Lower lobe of right lung (tissue), 2 donors: ENCODE data around the gene SFR1. TPM values are rescaled to one million over a fixed set of nuclear protein-coding genes. Genes with fewer than 3 reads are reported as not detected.

Source experiments
- ATAC-seq, 2 donors: fragments of 200-7000 bp; cut with Tn5 transposase; one replicate each; pipeline ENCODE4 v1.9.1; 2020 to 2022; ENCODE audit warnings: mild to moderate bottlenecking in 2 of 2, moderate library complexity in 2 of 2
- DNase-seq: peaks from one replicate; pipeline ENCODE4 v3.0.0-alpha.2; 2020
- H3K27ac ChIP-seq: fragments of 200-600 bp; one replicate; pipeline ENCODE4 v1.8.0; 2022
- H3K27me3 ChIP-seq: fragments of 200-600 bp; one replicate; pipeline ENCODE4 v1.8.0; 2022; ENCODE audit warnings: low read depth
- H3K36me3 ChIP-seq: fragments of 200-600 bp; one replicate; pipeline ENCODE4 v1.8.0; 2022; ENCODE audit warnings: mild to moderate bottlenecking
- H3K4me1 ChIP-seq: fragments of 200-600 bp; one replicate; pipeline ENCODE4 v1.8.0; 2022
- H3K4me3 ChIP-seq: fragments of 200-600 bp; one replicate; pipeline ENCODE4 v1.8.0; 2022; ENCODE audit warnings: mild to moderate bottlenecking
- H3K9me3 ChIP-seq: fragments of 200-600 bp; one replicate; pipeline ENCODE4 v1.8.0; 2022
- intact Hi-C: fragments of 100-400 bp; cut with DNase I; formaldehyde crosslinking; loops from one replicate; pipeline ENCODE4 v1.11.0; 2022
- total RNA-seq: library from RNA; stranded (reverse); fragmentation: NEBNext Ultra II Directional; extraction: Animal tissue kit (Norgen Biotek cat#: 25700); gene quantifications from one replicate; pipeline ENCODE4 v1.2.1, GENCODE V29; 2021
- TF ChIP-seq, protein P1 (sequence below): fragments of 200-600 bp; IDR thresholded peaks from one replicate; pipeline ENCODE4 v1.8.0; 2022; ENCODE audit warnings: antibody characterized with exemption, mild to moderate bottlenecking
- donor health status: DM: no; HTN: yes; CAD: no; lungs with severe emphysema.

SFR1 gene
- total RNA-seq, 1 donor from 2014 or later, result 7.4 TPM

GRCh38 chr10:104120512-104120902 lies 1.5 kb upstream of the SFR1 start:
- peaks cover 25% of the 10 kb centered on the region for H3K4me1 ChIP-seq
- no peaks in the 10 kb centered on the region for H3K9me3 ChIP-seq
- H3K27ac ChIP-seq, result peak overlapping the region; percentile 99
- H3K27me3 ChIP-seq, result no peaks in the 10 kb centered on the region
- H3K4me3 ChIP-seq, result peak overlapping the region; percentile 75
- intact Hi-C loops, result no loop called here
- ATAC-seq (no peak), DNase-seq (no peak)
- TF ChIP-seq, protein P1, sequence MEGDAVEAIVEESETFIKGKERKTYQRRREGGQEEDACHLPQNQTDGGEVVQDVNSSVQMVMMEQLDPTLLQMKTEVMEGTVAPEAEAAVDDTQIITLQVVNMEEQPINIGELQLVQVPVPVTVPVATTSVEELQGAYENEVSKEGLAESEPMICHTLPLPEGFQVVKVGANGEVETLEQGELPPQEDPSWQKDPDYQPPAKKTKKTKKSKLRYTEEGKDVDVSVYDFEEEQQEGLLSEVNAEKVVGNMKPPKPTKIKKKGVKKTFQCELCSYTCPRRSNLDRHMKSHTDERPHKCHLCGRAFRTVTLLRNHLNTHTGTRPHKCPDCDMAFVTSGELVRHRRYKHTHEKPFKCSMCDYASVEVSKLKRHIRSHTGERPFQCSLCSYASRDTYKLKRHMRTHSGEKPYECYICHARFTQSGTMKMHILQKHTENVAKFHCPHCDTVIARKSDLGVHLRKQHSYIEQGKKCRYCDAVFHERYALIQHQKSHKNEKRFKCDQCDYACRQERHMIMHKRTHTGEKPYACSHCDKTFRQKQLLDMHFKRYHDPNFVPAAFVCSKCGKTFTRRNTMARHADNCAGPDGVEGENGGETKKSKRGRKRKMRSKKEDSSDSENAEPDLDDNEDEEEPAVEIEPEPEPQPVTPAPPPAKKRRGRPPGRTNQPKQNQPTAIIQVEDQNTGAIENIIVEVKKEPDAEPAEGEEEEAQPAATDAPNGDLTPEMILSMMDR, result no peak
- peaks cover 4% of the 10 kb centered on the region for H3K36me3 ChIP-seq

DNA sequence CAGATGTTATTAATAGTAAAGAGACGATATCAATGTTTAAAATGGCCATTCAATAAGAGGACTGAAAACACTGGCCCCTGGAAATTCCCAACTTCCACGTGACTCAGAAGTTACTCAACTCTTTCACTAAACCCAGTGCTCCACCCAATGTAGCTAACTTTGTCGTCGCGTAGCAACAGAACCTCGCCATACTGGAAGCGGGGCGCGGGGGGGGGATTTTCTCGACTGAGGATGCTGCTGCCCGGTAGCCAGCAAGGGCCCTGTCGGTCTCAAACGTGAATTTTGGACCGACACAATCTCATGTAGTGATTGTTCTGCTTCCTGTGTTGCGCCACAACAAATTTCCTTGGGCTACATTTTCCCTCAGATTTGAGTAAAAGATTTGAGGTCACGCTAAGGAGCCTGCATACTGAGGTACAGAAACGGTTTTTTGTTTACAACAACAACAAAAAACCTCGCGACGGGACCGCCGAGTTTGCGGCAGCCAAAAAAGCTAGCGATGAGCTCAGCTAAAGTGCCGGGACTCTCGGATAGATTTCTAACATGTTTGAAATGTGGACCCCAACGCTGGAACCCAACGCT lies 977 bp upstream of the SFR1 start:
- peak; percentile 87 to 88 for ATAC-seq

DNA sequence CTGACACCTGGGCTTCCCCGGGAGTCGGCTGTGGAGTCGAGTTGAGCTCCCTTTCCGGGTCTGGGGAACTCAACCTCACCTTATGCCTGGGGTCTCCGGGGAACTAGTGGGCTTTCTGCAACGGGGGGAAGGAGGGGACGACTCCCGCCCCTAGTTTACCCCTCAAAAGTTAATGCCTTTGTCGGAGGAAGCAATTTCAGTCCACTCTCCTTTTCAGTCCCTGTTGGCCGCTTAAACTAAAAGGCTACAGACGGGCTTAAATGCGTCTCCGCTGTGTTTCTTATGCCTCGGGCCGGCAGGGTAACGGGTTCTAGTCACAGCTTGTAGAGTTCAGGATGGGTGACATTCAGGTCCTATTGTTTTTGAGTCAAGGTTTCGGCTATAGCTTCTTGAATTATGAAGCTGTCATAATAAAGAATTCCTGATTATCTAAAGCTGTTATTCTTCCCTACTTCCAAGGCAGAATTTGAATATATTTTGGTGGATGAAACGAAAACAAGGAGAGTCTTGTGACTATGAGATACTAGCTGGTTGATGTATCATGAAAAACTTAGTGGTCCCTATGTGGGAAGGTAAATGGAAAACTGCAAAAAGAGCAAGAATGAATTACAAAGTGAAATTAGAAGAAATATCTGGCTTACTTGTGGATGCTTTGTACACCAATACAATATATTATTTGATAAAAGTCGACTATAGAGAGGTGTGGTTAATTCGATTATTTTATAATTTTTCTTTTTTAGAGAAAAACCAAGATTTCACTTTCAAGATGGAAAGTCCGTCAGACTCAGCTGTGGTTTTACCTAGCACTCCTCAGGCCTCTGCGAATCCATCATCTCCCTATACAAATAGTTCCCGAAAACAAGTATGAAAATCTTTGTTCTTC lies 495 bp downstream of the SFR1 start:
- Histone ChIP-seq H3K27me3 (no peaks in the 10 kb centered on the region), H3K4me1 (peaks cover 25% of the 10 kb centered on the region), H3K9me3 (no peaks in the 10 kb centered on the region), H3K36me3 (peaks cover 11% of the 10 kb centered on the region), H3K4me3 (peak overlapping the region; percentile 75), H3K27ac (peak overlapping the region; percentile 99)
- intact Hi-C loops, result no loop called here
- no peak for DNase-seq
- TF ChIP-seq, protein P1, result no peak
- no peak for ATAC-seq

More for the DNA sequence above, 977 bp upstream of the SFR1 start:
- peak overlapping the region; percentile 75 for H3K4me3 ChIP-seq
- no peaks in the 10 kb centered on the region for H3K9me3 ChIP-seq
- peaks cover 25% of the 10 kb centered on the region for H3K4me1 ChIP-seq
- DNase-seq, result peak; percentile 95
- H3K27ac ChIP-seq, result peak overlapping the region; percentile 99
- intact Hi-C loops, result no loop called here
- no peaks in the 10 kb centered on the region for H3K27me3 ChIP-seq
- TF ChIP-seq, protein P1, result no peak
- H3K36me3 ChIP-seq, result peaks cover 8% of the 10 kb centered on the region

GRCh38 chr10:104123397-104123796 lies 1.4 kb downstream of the SFR1 start:
- Histone ChIP-seq H3K9me3 (no peaks in the 10 kb centered on the region), H3K27ac (no peak overlapping the region), H3K36me3 (peaks cover 11% of the 10 kb centered on the region), H3K4me1 (peaks cover 21% of the 10 kb centered on the region), H3K4me3 (no peak overlapping the region), H3K27me3 (no peaks in the 10 kb centered on the region)
- no peak for DNase-seq
- intact Hi-C loops, result no loop called here
- TF ChIP-seq, protein P1, result peak; percentile 15
- ATAC-seq, result no peak

DNA sequence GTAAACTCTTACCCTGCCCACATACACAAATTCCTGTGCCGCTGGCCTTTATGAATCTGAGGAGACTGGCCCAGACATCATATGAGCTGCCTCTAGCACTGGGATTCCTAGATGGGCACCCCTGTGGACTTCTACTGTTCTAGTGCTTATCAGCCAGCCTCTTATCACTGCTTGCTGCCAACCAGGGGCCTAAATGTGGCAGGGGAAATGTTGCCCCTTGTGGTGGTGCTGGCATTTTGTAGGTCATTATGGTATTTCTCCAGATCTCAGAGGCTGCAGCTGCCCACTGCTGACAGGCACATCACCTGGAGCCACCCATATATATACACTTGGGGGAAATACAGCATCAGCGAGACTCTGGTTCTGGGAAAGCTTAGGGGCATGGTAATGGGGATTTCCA lies 5.4 kb downstream of the SFR1 start:
- no peak for DNase-seq
- H3K36me3 ChIP-seq, result peaks cover 11% of the 10 kb centered on the region
- H3K27me3 ChIP-seq, result no peaks in the 10 kb centered on the region
- H3K9me3 ChIP-seq, result no peaks in the 10 kb centered on the region
- ATAC-seq, result peak in 1 of 2 donors; percentile 14
- peaks cover 10% of the 10 kb centered on the region for H3K4me1 ChIP-seq
- no peak overlapping the region for H3K27ac ChIP-seq
- intact Hi-C loops, result no loop called here
- TF ChIP-seq, protein P1, result no peak
- no peak overlapping the region for H3K4me3 ChIP-seq
